ENCODE data around the gene MAGI2. TPM values are rescaled to one million over a fixed set of nuclear protein-coding genes. Genes with fewer than 3 reads are reported as not detected.

MAGI2 gene
- total RNA-seq, 1 experiment from 2014 or later, result 14.3 TPM

- Histone ChIP-seq H3K23me2 (ENCODE audit: insufficient read length, low read depth, low read length, poor library complexity, severe bottlenecking) (no peaks in the 10 kb centered on the region), H4K20me1 (ENCODE audit: control insufficient read depth, insufficient read depth, insufficient read length) (no peaks in the 10 kb centered on the region), H3K23ac (ENCODE audit: insufficient read length, low read depth, low read length) (no peak overlapping the region), H4K91ac (ENCODE audit: insufficient read length, low read depth, low read length) (no peak overlapping the region), H3T11ph (ENCODE audit: low read length) (no peak overlapping the region), H4K5ac (ENCODE audit: insufficient read length, low read depth, low read length) (no peak overlapping the region), H3K18ac (ENCODE audit: insufficient read length, low read depth, low read length) (no peak overlapping the region), H2AFZ (ENCODE audit: low read length) (no peak overlapping the region), H3K4me1 (ENCODE audit: insufficient read depth, low read length) (no peaks in the 10 kb centered on the region), H3K9ac (ENCODE audit: extremely low read depth, insufficient read length, low read length) (no peak overlapping the region), H4K8ac (replicated peaks; ENCODE audit: insufficient read length, low read depth, low read length) (no peak overlapping the region), H2BK120ac (ENCODE audit: low read depth, low read length, poor library complexity, severe bottlenecking) (no peak overlapping the region), H3K79me1 (ENCODE audit: insufficient read depth, low read depth, low read length, poor library complexity, severe bottlenecking) (no peaks in the 10 kb centered on the region), H2BK15ac (ENCODE audit: low read depth, low read length) (no peak overlapping the region), H3K27ac (ENCODE audit: insufficient read length, low read depth, low read length) (no peak overlapping the region), H2AK5ac (ENCODE audit: insufficient read length, low read length) (no peak overlapping the region), H3K9me3 (ENCODE audit: control insufficient read depth, low read depth, low read length) (no peaks in the 10 kb centered on the region), H3K79me2 (ENCODE audit: insufficient read depth, low read length) (no peaks in the 10 kb centered on the region), H2BK12ac (ENCODE audit: insufficient read length, low read depth, low read length) (no peak overlapping the region), H2BK5ac (ENCODE audit: insufficient read length, low read length) (no peak overlapping the region), H2BK20ac (ENCODE audit: low read depth, low read length, poor library complexity, severe bottlenecking) (no peak overlapping the region), H3K4me2 (ENCODE audit: insufficient read depth, insufficient read length, low read length) (no peak overlapping the region), H3K56ac (ENCODE audit: insufficient read length, low read depth, low read length) (no peak overlapping the region), H3K4ac (ENCODE audit: low read depth, low read length) (no peak overlapping the region), H3K27me3 (ENCODE audit: insufficient read depth, low read length) (no peaks in the 10 kb centered on the region), H3K14ac (ENCODE audit: insufficient read depth, low read length) (no peak overlapping the region)
- TF ChIP-seq, protein P1, sequence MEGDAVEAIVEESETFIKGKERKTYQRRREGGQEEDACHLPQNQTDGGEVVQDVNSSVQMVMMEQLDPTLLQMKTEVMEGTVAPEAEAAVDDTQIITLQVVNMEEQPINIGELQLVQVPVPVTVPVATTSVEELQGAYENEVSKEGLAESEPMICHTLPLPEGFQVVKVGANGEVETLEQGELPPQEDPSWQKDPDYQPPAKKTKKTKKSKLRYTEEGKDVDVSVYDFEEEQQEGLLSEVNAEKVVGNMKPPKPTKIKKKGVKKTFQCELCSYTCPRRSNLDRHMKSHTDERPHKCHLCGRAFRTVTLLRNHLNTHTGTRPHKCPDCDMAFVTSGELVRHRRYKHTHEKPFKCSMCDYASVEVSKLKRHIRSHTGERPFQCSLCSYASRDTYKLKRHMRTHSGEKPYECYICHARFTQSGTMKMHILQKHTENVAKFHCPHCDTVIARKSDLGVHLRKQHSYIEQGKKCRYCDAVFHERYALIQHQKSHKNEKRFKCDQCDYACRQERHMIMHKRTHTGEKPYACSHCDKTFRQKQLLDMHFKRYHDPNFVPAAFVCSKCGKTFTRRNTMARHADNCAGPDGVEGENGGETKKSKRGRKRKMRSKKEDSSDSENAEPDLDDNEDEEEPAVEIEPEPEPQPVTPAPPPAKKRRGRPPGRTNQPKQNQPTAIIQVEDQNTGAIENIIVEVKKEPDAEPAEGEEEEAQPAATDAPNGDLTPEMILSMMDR (conservative IDR thresholded peaks at IDR 0.05), result no peak
- Mint-ChIP-seq H3K9me3 (no peaks in the 10 kb centered on the region), H3K4me3 (no peak overlapping the region), H3K27me3 (ENCODE audit: low read depth) (no peaks in the 10 kb centered on the region), H3K27ac (no peak overlapping the region), H3K4me1 (peaks cover 4 to 5% of the 10 kb centered on the region in 2 experiments; a peak in 2 of 4 replicates), H3K36me3 (ENCODE audit: insufficient read depth in 1 of 3, low read depth in 3 of 3) (no peaks in the 10 kb centered on the region; a peak in 1 of 7 replicates)
- no CpG with 5 or more reads among the region's 1 CpG for WGBS (ENCODE audit: extremely low coverage, insufficient read length, low lambda C conversion rate)
- no peak for DNase-seq
Observed at GRCh38 chr7:78329001-78329655, 1124.3 kb downstream of the MAGI2 start.
